Activated T-helper 17 cell treated with anti-CD3 and anti-CD28 coated beads, Interleukin-2, amount 50 U/mL, for 72 hours (primary cell): ENCODE measurements around the gene FRYL. TPM values are rescaled to one million over a fixed set of nuclear protein-coding genes. Genes with fewer than 3 reads are reported as not detected.
A peak's percentile ranks its signal among the peaks of the same experiment; 100 is the strongest.
"Not testable (repeated sequence)": the region's sequence is repeated elsewhere in the genome, so short reads cannot be mapped to it uniquely, and the experiment has no call there.

Source experiments
- ATAC-seq: fragments of 150-1000 bp; cut with Tn5 transposase; replicated peaks from 2 replicates; pipeline ENCODE4 v1.10.0; 2021; ENCODE audit warnings: mild to moderate bottlenecking, moderate library complexity
- H3K27ac Mint-ChIP-seq: one replicate; pipeline ENCODE4 v1.8.0; 2022; ENCODE audit warnings: mixed read lengths
- H3K27me3 Mint-ChIP-seq: one replicate; pipeline ENCODE4 v1.8.0; 2022; ENCODE audit warnings: mixed read lengths
- H3K36me3 Mint-ChIP-seq: one replicate; pipeline ENCODE4 v1.8.0; 2022; ENCODE audit warnings: low read depth, mild to moderate bottlenecking, mixed read lengths
- H3K4me1 Mint-ChIP-seq: one replicate; pipeline ENCODE4 v1.8.0; 2022; ENCODE audit warnings: mixed read lengths
- H3K4me3 Mint-ChIP-seq: one replicate; pipeline ENCODE4 v1.8.0; 2022; ENCODE audit warnings: mild to moderate bottlenecking, mixed read lengths
- H3K9me3 Mint-ChIP-seq: one replicate; pipeline ENCODE4 v1.8.0; 2022; ENCODE audit warnings: mixed read lengths
- total RNA-seq, 2 donors: library from RNA; stranded (reverse); gene quantifications; one replicate each; pipeline ENCODE4 v1.2.3, GENCODE V29; 2022

FRYL gene
- 10 to 100 TPM; 75.0 to 83.1 TPM for total RNA-seq

DNA sequence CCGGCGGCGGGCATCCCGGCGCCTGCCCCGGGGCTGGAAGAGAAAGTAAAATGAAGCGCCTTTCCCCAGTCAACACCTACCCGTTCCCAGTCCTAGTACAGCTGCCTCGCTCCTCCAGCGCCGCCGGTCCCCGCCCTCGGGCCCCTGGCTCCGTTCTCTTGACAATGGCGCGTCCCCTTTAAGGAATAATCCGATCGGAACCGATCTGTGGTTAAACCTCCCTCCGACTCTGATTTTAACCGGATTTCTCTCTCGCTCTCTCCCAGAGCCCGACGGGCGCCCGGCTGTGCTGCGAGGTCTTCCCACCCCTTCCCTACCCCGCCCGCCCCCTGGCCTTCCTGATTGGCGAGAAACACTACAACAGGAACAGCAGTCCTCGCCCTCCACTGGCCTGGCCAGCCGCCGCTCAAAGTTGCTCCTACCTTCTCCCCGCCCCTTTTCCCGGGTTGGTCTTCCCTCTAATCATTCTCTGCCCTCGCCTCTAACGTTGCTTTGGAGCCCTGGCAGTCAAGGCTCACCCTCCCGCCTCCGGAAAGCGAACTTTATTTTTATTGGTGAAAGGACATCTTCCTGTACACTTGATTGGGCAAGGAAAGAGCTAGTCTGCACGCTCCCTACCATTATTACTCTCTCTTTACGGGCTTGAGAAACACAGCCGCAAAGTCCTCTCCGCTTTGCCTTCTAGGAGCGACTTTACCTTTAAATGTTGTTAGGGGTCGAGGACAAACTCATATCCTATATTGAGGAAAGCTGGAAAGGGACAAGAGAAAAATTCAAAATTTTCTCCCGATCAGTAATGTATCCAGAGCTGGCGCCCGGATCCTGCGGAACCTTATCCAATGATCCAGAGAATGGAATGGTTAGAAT, at the start of gene FRYL:
FRYL (minus strand) TSS at position 282 of the 867 bp plus-strand sequence. CDS start 145,869 bp downstream, outside the sequence.
- no peaks in the 10 kb centered on the region for H3K9me3 Mint-ChIP-seq
- peaks cover 18% of the 10 kb centered on the region for H3K4me1 Mint-ChIP-seq
- H3K36me3 Mint-ChIP-seq: peaks cover 22% of the 10 kb centered on the region
- peak within 1 kb of the TSS; percentile 93 for H3K4me3 Mint-ChIP-seq
- no peaks in the 10 kb centered on the region for H3K27me3 Mint-ChIP-seq
- ATAC-seq: peak; percentile 95
- peak within 1 kb of the TSS; percentile 85 for H3K27ac Mint-ChIP-seq

GRCh38 chr4:48827622-48828021, 47.5 kb upstream of the FRYL start:
- Mint-ChIP-seq H3K4me3 (no peak overlapping the region), H3K36me3 (peaks cover 20% of the 10 kb centered on the region), H3K9me3 (peaks cover 6% of the 10 kb centered on the region), H3K4me1 (peaks cover 19% of the 10 kb centered on the region), H3K27me3 (peaks cover 3% of the 10 kb centered on the region), H3K27ac (no peak overlapping the region)
- no peak for ATAC-seq

GRCh38 chr4:48821431-48821830, 41.4 kb upstream of the FRYL start:
- not testable (repeated sequence) for H3K4me3 Mint-ChIP-seq, H3K9me3 Mint-ChIP-seq, ATAC-seq, H3K4me1 Mint-ChIP-seq, H3K36me3 Mint-ChIP-seq, H3K27me3 Mint-ChIP-seq, H3K27ac Mint-ChIP-seq

GRCh38 chr4:48816971-48817370, 36.9 kb upstream of the FRYL start:
- H3K27ac Mint-ChIP-seq: no peak overlapping the region
- peaks cover 18% of the 10 kb centered on the region for H3K27me3 Mint-ChIP-seq
- H3K36me3 Mint-ChIP-seq: no peaks in the 10 kb centered on the region
- H3K4me3 Mint-ChIP-seq: no peak overlapping the region
- no peaks in the 10 kb centered on the region for H3K4me1 Mint-ChIP-seq
- no peaks in the 10 kb centered on the region for H3K9me3 Mint-ChIP-seq
- ATAC-seq: no peak

GRCh38 chr4:48816297-48816696, 36.2 kb upstream of the FRYL start:
- H3K27me3 Mint-ChIP-seq: peaks cover 18% of the 10 kb centered on the region
- not testable (repeated sequence) for H3K4me3 Mint-ChIP-seq, H3K27ac Mint-ChIP-seq, H3K9me3 Mint-ChIP-seq, H3K36me3 Mint-ChIP-seq, ATAC-seq, H3K4me1 Mint-ChIP-seq

- Mint-ChIP-seq H3K9me3 (no peaks in the 10 kb centered on the region), H3K4me3 (no peak overlapping the region), H3K4me1 (no peaks in the 10 kb centered on the region), H3K27ac (no peak overlapping the region), H3K36me3 (no peaks in the 10 kb centered on the region), H3K27me3 (peaks cover 18% of the 10 kb centered on the region)
- ATAC-seq: no peak
These were observed 35.4 kb upstream of the FRYL start for GRCh38 chr4:48815483-48815882.

- Mint-ChIP-seq H3K4me3 (no peak overlapping the region), H3K27me3 (peaks cover 21% of the 10 kb centered on the region), H3K27ac (no peak overlapping the region), H3K4me1 (no peaks in the 10 kb centered on the region), H3K36me3 (no peaks in the 10 kb centered on the region), H3K9me3 (no peaks in the 10 kb centered on the region)
- no peak for ATAC-seq
These were observed 33.9 kb upstream of the FRYL start for GRCh38 chr4:48813964-48814363.

DNA sequence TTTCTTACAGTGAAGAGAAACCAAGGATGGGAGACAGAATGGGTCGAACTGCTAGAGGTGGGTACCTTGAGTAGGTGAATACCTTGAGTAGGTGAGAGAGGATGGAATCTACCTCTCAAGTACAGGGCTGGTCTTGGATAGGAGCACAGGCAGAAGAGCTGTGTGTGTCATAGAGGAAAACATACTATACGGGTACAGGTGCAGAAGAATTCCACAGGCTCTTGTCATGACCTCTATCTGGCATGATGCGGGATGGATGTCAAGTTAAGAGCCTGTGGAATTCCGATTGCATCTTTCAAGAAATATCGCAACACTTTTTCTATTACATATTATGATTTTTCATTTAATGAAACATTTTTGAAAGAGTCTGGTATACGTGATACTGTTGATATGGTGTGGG, 32.8 kb upstream of the FRYL start:
- Mint-ChIP-seq H3K9me3 (no peaks in the 10 kb centered on the region), H3K27me3 (peaks cover 15% of the 10 kb centered on the region), H3K36me3 (no peaks in the 10 kb centered on the region), H3K27ac (no peak overlapping the region), H3K4me3 (no peak overlapping the region), H3K4me1 (no peaks in the 10 kb centered on the region)
- ATAC-seq: no peak

- no peaks in the 10 kb centered on the region for H3K9me3 Mint-ChIP-seq
- H3K27me3 Mint-ChIP-seq: peaks cover 3% of the 10 kb centered on the region
- H3K36me3 Mint-ChIP-seq: no peaks in the 10 kb centered on the region
- no peak overlapping the region for H3K27ac Mint-ChIP-seq
- ATAC-seq: no peak
- H3K4me3 Mint-ChIP-seq: no peak overlapping the region
- no peaks in the 10 kb centered on the region for H3K4me1 Mint-ChIP-seq
These were observed 24.7 kb upstream of the FRYL start for GRCh38 chr4:48804584-48805301.

GRCh38 chr4:48801016-48801715, 21.1 kb upstream of the FRYL start:
- no peak overlapping the region for H3K4me3 Mint-ChIP-seq
- no peak overlapping the region for H3K27ac Mint-ChIP-seq
- H3K27me3 Mint-ChIP-seq: peaks cover 6% of the 10 kb centered on the region
- H3K36me3 Mint-ChIP-seq: no peaks in the 10 kb centered on the region
- no peak for ATAC-seq
- H3K9me3 Mint-ChIP-seq: no peaks in the 10 kb centered on the region
- no peaks in the 10 kb centered on the region for H3K4me1 Mint-ChIP-seq

DNA sequence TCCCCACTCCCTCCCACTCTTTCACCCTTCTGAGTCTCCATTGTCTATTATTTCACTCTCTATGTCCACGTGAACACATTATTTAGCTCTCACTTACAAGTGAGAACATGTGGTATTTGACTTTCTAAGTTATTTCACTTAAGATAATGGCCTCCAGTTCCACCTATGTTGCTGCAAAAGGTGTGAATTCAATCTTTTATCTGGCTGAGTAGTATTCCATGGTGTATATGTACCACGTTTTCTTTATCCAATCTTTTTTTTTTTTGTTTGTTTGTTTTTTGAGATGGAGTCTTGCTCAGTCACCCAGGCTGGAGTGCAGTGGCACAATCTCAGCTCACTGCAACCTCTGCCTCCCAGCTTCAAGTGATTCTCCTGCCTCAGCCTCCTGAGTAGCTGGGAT, 20.1 kb upstream of the FRYL start:
- H3K27me3 Mint-ChIP-seq, ATAC-seq, H3K9me3 Mint-ChIP-seq, H3K4me1 Mint-ChIP-seq, H3K4me3 Mint-ChIP-seq, H3K27ac Mint-ChIP-seq, H3K36me3 Mint-ChIP-seq: not testable (repeated sequence)

GRCh38 chr4:48799157-48799556, 19.1 kb upstream of the FRYL start:
- ATAC-seq: no peak
- H3K36me3 Mint-ChIP-seq: no peaks in the 10 kb centered on the region
- no peak overlapping the region for H3K27ac Mint-ChIP-seq
- no peak overlapping the region for H3K4me3 Mint-ChIP-seq
- no peaks in the 10 kb centered on the region for H3K4me1 Mint-ChIP-seq
- H3K27me3 Mint-ChIP-seq: peaks cover 6% of the 10 kb centered on the region
- no peaks in the 10 kb centered on the region for H3K9me3 Mint-ChIP-seq

- Mint-ChIP-seq H3K36me3 (no peaks in the 10 kb centered on the region), H3K4me3 (no peak overlapping the region), H3K27ac (no peak overlapping the region), H3K27me3 (peaks cover 6% of the 10 kb centered on the region), H3K4me1 (no peaks in the 10 kb centered on the region), H3K9me3 (no peaks in the 10 kb centered on the region)
- ATAC-seq: no peak
These were observed 18.0 kb upstream of the FRYL start for GRCh38 chr4:48798117-48798516.

GRCh38 chr4:48796927-48797679, 17.0 kb upstream of the FRYL start:
- no peaks in the 10 kb centered on the region for H3K4me1 Mint-ChIP-seq
- no peak overlapping the region for H3K4me3 Mint-ChIP-seq
- H3K27me3 Mint-ChIP-seq: peaks cover 6% of the 10 kb centered on the region
- ATAC-seq: no peak
- H3K9me3 Mint-ChIP-seq: no peaks in the 10 kb centered on the region
- no peak overlapping the region for H3K27ac Mint-ChIP-seq
- H3K36me3 Mint-ChIP-seq: no peaks in the 10 kb centered on the region
